ENCODE results near the gene SLC35D3.
"Not testable (repeated sequence)": the region's sequence is repeated elsewhere in the genome, so short reads cannot be mapped to it uniquely, and the experiment has no call there.

Gene SLC35D3

DNA sequence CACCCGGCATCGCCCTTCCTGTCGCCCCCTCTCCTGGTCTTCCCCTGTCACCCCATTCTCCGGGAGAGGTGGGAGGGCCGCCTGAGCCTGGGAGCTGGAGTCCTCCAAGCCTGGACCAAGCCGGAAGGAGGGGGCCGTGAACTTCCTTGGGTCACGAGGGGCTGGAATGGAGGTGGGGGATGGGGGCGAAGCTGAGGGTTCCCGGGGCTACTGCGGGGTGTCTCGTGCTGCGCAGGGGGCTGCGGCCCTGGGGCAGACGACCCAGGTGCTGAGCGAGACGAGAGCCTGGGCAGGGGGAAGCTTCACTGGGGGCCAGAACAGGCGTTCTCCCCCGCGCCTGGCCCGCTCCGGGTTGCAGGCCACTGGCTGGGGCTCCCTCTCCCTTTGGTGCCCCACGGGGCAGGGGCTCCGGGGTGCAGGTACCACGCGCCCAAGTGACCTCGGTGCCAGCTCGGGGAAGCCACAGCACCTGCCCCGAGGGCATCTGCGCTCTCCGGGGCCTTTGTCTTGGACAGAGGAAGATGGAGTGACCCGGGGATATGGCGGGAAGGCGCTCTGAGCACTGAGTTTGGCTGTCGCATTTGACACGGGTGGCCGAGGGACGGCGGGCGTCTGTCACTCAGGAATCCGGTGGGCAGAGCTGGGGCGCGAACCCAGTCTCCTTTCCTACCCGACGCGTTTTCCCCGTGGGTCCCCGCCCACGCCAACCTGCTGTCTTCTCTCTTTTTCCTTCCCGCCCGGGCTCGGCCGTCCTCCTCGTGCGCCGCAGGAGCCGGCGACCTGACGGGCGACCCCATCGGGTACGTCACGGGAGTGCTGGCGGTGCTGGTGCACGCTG is 1.2 kb downstream of the SLC35D3 start:
- no peak for DNase-seq (ENCODE audit: low read depth)

DNA sequence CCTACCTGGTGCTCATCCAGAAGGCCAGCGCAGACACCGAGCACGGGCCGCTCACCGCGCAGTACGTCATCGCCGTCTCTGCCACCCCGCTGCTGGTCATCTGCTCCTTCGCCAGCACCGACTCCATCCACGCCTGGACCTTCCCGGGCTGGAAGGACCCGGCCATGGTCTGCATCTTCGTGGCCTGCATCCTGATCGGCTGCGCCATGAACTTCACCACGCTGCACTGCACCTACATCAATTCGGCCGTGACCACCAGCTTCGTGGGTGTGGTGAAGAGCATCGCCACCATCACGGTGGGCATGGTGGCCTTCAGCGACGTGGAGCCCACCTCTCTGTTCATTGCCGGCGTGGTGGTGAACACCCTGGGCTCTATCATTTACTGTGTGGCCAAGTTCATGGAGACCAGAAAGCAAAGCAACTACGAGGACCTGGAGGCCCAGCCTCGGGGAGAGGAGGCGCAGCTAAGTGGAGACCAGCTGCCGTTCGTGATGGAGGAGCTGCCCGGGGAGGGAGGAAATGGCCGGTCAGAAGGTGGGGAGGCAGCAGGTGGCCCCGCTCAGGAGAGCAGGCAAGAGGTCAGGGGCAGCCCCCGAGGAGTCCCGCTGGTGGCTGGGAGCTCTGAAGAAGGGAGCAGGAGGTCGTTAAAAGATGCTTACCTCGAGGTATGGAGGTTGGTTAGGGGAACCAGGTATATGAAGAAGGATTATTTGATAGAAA is 2.0 kb downstream of the SLC35D3 start:
- no peak for DNase-seq (ENCODE audit: low read depth)

DNA sequence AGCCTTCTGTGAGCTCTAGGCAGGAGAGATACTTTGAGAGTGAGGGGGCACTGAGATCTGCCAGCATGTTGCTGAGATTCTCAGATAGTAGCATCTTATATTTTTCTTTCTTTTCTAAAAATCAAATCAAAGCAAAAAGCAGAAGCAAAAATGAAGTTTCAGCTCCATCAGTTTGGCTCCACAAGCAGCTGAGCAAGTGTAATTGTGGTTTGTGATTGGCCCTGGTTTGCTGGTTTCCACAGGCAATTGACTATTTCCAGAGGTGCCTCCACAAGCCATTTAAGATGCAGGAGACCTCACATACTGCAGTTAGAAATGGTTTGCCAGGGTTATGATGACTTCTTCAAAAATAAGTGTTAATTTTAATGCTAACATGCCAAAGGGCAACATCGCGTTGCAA is 4.3 kb downstream of the SLC35D3 start:
- no peak for DNase-seq (ENCODE audit: low read depth)

DNA sequence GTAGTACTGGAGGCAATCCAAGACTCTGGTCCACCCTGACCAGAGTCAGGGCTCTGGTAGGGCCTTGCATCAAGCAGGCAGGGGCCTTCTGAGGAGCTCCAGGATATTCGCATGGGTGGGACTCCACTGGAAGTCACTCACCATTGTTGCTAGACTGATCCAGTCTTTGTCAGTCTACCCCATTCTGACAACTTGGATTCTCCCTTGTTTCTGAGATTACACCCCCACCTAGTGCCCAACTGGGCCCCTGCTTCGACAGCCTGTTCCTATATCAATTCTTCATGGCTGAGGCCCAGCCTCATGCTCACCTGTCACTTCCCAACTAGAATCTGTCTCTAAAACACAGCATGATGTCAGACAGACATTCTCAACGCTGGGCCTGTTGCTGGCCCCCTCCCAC is 5.2 kb downstream of the SLC35D3 start:
- DNase-seq (ENCODE audit: low read depth), result no peak

DNA sequence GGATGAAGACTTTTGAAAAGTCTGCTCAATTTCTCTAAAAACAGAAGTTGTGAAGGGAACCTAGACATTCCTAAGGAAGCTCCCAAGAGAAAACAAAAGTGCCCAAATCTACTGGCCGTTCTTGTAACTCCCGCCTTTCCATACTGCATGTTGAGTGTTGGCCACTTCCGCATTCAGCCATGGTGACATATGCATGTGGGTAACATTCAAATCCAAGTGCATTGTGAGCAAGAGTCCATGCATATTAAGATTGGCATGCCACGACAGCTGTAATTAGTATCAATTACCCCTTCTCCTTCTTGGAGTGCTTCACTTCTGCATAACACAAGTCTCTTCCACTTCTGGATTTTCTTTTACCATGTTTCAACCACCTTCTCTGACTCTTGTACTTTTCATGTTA is 8.4 kb downstream of the SLC35D3 start:
- no peak for DNase-seq (ENCODE audit: low read depth)

DNA sequence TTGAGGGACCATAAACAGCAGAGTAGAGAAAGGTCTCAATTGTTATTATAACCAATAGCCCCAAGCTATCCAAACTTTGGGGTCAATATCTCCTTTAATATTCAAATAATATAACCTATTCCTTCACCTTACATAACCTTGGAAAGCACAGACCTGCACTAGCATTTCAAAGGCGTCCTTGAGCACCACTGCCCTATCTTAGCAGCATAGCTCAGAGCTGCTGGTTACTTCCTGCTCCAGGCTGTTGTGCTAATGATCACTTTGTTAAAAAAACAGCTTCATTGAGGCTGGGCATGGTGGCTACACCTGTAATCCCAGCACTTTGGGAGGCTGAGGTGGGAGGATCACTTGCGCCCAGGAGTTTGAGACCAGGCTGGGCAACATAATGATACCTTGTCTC is 10.5 kb downstream of the SLC35D3 start:
- no peak for DNase-seq (ENCODE audit: low read depth)

DNA sequence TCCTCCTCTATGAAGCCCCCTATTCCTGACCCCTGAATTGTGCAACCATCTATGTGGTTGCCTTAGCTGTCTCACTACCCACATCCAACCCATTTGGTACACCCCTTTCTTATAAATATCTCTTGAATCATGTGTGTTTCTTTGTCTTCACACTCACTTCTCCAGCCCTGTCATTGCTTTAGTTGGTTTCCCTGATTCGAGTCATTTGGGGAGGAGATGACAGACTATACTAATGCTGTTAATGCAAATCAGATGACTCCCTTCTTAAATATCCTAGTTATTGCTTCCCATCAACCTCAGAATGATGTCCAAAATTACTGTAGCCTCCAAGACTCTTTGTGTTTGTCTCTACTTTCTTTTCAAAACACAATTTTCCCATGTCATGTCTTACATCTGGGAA is 23.0 kb downstream of the SLC35D3 start:
- no peak for DNase-seq (ENCODE audit: low read depth)

DNA sequence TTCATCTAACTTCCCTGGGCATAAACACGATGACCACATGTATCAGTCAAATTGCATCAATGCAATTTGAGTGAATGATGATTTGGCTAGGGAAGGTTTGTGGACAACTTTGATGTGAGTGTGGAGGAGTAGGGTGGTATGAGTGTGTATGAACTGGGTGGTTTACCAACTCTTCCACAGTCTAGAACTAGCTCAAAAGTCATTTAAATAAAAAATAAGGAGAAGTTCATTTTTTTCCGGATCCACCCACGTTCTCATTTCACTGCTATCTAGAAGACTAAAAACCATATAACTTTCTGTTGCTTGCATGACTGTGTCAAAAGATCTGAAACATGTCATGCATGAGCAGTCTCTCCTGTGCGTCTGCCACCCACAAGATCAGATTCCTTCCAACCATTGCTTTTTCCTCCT is 23.6 kb downstream of the SLC35D3 start:
- no peak for DNase-seq (ENCODE audit: low read depth)

DNA sequence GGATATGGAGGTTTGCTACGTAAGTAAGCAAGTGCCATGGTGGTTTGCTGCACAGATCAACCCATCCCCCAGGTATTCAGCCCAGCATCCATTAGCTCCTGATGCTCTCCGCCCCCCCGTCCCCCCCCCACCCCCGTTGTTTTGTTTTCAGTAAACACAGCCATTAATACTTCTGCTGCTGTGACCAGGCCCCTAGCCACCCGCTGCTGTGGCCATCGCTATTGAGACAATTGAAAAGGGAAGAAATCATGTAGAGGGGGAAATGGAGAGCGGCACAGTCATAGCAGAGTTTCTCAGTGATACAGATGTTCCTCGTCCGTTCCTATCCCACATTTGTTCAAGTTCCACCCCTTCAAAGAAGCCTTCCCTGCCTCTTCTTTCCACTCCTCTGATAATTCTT is 24.9 kb downstream of the SLC35D3 start:
- no peak for DNase-seq (ENCODE audit: low read depth)

DNA sequence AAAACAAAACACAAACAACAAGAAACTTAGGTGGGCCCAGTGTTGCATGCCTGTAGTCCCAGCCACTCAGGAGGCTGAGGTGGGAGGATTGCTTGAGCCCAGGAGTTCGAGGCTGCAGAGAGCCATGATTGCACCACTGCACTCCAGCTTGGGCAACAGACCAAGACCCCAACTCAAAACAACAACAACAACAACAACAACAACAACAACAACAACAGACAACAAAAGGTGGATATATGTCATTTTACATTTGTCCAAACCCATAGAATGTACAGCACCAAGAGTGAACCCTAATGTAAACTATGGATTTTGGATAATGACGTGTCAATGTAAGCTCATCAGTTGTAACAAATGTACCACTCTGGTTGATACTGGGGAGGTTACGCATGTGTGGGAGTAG is 27.9 kb downstream of the SLC35D3 start:
- DNase-seq (ENCODE audit: low read depth), result not testable (repeated sequence)

DNA sequence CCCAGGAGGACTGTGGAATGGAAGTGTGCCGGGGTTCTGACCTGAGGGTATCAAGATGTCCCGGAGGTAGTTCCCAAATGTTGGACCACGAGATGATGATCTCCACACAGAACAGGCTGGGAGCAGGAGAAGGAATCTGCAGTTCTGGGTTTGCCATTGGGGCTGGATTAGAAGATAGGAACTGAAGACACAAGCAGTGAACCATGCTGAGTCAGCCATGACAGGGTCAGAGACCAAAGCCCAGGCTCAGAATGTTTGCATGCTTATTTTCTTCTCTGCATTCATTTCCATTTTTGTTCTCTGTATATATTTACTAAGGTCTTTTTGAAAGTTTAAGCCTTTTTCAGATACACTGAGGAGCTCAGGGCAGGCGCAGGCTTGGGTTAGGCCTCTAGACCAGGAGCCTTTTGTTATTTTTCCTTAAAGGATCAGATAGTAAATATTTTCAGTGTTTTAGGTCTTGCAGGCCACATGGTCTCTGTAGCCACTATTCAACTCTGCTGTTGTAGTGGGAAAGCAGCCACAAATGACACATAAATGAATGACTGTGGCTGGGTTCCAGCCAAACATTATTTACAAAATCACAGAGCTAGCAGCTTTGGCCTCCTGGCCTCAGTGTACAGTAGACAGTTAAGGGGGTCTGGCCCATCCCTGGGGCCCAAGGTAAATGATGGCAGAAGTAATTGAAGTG is 28.5 kb downstream of the SLC35D3 start:
- DNase-seq (ENCODE audit: low read depth), result no peak

DNA sequence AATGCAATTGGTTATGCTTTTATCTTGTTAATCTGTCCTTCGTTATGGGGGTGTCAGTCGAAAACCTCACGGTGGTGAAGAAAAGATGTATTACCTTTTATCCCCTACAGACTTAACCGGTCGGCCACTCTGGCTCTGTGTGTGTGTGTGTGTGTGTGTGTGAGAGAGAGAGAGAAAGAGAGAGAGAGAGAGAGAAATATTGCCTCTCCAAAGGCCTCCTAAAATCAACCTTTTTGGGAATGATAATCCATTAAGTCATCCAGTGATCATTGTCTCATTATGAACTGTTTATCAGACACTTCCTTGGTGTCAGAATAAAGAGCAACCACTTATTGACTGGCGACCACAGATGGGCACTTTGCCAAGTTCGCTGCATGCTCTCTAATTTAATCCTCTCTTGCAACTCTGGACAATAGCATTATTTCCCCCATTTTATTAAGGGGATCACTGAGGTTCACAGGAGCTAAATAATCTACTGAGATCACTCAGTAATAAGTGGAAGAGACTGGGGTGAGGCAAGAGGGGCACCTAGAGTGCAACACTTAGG is 30.7 kb downstream of the SLC35D3 start:
- no peak for DNase-seq (ENCODE audit: low read depth)

DNA sequence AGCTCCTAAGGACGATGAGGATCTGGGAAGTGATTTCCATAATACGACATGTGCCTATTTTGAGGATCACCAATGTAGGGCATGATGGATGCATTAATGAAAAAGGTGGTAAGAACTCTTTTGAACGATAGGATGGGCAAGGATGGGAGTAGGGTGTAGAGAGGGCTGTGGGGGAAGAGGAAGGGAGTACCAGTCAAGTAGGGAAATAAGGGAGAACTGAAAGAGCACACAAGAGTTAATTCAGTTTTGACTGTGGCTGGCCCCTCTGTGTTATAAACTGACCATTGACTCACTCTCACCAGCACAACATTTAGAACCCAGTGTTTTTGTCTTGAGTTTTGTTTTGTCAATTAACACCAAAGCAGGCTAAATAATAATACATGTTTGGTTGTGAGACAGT is 33.0 kb downstream of the SLC35D3 start:
- DNase-seq (ENCODE audit: low read depth), result no peak

DNA sequence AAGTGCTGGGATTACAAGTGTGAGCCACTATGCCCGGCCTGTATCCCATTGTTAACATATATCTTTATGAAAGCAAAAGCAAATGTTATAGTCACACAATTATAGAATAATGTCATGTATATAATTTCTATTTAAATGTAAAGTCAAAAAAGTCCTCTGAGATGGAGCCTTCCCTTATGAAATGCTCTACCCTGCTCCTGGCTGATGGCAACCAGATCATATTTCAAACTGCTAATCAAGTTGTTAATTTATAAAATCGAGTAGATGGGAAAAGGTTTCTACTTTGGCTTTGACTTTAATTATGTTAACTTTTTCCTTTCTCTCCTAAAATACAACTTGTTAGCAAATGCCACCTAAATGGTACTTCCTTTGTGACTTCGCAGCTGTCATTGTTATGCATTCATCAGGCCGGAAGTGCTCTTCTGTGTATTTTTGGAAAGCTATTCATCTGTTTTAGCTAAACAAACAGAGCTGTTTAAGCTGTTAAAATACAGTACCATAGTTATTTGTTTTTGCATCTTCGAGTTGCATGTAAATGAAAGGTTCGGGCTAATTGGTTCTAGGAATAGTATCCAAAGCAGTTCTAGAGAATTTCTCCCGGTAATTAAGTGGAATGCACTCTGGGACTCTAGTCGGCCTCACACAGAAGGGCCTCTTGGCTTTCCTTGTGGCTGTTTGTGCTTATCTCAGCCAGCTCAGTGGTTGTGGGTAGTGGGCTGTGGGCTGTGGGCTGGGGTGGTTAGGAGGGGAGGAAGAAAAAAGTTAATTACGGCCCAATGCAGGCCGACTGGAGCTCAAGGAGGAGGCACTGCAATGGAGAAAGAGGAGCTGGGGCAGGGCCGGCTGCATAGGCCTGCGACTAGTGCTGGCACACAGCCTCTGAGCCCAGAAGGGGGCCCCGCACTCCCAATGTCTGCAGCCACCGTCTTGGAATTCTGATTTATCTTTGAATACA is 34.8 kb downstream of the SLC35D3 start:
- no peak for DNase-seq (ENCODE audit: low read depth)

DNA sequence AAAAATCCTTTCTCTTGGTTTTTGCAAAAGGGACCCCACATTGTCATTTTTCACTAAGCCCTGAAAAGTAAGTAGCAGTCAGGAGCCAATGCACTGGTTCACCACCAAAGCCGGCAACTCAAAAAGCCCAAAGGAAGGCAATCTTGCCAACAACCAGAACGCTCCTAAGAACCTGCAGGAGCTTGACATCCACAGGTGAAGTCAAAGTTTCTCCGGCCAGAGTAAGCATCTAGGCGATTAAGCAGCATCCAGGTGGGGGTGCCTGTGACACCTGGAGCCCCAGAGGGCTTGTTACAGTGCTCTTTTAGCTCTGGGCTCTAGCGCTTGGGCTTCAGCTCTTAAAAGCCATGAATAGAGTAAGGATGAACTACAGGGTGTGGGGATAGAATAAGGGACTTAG is 36.1 kb downstream of the SLC35D3 start:
- no peak for DNase-seq (ENCODE audit: low read depth)

DNA sequence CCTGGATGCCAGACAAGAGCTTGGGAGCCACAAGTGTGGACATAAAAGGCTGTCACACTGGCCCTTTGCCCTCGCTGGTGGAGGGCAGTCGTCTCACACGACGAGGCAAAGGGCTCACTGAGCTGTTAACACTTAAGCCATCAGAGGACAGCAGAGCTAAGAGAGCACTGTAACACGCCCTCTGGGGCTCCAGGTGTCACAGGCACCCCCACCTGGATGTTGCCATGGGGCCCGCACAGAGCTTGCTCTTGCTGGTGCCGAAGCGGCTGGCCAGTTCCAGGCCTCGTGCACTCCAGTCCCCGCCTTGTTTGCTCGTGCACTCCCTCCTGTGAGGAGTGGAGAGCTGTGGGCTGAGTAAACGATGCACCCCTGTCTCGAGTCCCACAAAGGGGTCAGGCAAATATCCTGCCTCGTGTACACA is 37.4 kb downstream of the SLC35D3 start:
- no peak for DNase-seq (ENCODE audit: low read depth)

DNA sequence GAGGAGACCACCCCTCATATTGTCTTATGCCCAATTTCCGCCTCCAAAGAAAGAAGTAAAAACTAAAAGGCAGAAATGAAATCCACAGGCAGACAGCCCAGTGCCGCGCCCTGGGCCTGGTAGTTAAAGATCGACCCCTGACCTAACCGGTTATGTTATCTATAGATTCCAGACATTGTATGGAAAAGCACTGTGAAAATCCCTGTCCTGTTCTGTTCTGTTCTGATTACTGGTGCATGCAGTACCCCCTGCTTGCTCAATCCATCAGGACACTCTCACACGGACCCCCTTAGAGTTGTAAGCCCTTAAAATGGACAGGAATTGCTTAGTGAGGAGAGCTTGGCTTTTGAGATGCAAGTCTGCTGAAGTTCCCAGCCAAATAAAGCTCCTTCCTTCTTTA is 37.8 kb downstream of the SLC35D3 start:
- not testable (repeated sequence) for DNase-seq (ENCODE audit: low read depth)

DNA sequence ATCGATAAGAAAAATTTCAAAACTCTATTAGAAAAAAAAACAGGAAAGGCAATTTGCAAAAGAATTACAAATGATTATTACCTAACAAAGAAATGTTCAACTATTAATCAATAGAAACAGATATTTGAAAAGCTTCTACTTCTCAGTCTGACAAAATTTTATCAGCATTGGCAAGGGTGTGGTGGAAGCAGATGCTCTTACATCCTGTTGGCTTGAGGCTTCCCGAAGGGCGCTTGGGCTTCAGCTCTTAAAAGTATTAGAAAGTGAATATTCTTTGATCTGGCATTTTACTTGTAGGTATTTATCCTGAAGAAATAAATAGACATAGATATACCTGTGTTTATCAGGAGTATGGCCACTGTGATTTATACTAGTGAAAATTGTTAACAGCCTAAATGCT is 38.7 kb downstream of the SLC35D3 start:
- DNase-seq (ENCODE audit: low read depth), result no peak

DNA sequence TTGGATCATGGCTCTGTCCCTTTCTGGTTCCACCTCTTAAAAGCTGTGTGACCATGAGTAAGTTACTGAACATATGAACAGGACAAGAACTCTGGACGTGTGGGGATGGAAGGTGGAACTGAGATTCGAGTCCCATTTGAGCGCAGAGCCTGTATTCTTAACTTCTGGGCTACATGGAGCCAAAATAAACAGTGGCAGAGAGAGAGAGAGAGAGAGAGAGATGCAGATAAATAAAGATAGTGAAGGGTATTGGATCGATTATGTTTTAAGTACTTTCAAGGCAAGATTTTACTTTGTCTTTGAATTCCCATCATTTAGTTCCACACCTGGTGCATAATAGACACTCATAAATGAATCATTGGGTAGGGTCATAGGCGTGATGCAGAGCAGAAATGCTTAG is 39.7 kb downstream of the SLC35D3 start:
- DNase-seq (ENCODE audit: low read depth), result no peak

DNA sequence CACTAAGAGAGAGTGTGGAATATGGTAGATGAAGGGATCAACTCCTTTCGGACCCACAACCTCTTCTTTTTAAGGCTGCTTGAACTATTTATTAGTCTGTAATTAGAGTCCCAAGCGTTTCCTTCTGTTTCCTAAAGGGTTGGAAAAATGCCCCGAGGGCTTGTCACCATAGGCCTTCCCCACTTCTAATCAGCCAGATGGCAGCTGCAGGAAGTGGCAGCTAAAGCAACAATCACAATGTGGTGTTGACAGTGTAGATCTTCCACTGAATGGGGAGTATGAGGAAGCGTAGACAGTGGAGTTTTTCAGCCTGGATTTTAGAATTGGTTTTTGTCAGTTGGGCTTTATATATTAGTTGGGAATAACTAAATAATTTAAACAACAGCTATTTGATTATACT is 40.6 kb downstream of the SLC35D3 start:
- DNase-seq (ENCODE audit: low read depth), result no peak

DNA sequence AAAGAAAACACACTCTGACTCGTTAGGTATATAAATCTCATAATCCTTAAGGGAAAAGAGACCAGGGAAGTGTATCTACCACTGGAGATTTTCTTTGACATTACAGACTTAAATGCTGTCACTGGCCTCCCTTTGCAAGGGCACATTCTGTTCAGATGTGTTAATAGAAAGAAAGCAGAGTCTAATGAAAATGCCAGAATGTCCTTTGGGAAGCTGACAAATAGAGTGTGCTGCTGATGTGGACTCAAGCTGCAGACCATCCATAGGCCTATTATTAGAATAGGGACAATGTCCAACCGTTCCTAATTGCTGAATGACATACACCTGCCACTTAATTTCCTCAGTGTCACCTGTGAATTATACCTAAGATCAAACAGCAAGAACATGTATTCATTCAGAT is 41.2 kb downstream of the SLC35D3 start:
- no peak for DNase-seq (ENCODE audit: low read depth)

DNA sequence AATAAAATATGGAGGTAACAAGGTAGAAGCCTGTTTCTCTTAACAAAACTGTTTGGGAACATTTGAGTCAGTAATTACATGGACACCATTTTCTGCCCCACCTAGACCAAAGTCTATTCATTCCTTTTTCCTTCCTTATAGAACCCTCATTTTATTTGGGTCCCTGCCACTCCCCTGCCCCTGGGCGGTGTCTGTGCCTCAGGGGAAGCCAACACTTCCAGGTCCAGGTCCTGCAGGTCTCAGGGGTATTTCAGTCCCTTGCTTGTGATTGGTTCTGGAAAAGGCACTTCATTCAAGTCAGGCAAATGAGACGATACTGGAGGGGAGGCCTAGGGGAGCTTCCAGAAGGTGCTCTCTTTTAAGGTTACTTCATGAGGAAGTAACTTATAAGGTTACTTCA is 42.3 kb downstream of the SLC35D3 start:
- no peak for DNase-seq (ENCODE audit: low read depth)
